Measurements from ENCODE around the gene JADE2.
"Not testable (repeated sequence)": the region's sequence is repeated elsewhere in the genome, so short reads cannot be mapped to it uniquely, and the experiment has no call there.

JADE2 gene

GRCh38 chr5:134554319-134555222 lies 29.1 kb downstream of the JADE2 start:
- Histone ChIP-seq H3K4me2 (ENCODE audit: low read length) (peak overlapping the region; percentile 44), H3K27ac (ENCODE audit: low read depth, low read length) (peak overlapping the region; percentile 37), H3K79me2 (ENCODE audit: control insufficient read depth, low read length) (peaks cover 5% of the 10 kb centered on the region; the same call in 1 of the 2 replicates)

GRCh38 chr5:134555223-134555889 lies 29.9 kb downstream of the JADE2 start:
- Histone ChIP-seq H3K4me3 (ENCODE audit: low read length) (peak overlapping the region; percentile 5; the same call in 1 of the 2 replicates), H3F3A (ENCODE audit: control insufficient read depth, insufficient read depth) (no peaks in the 10 kb centered on the region), H3K27ac (ENCODE audit: low read depth, low read length) (peak overlapping the region; percentile 37), H3K4me2 (ENCODE audit: low read length) (peak overlapping the region; percentile 44), H3K9me3 (ENCODE audit: control insufficient read depth, insufficient read depth, low read length) (no peaks in the 10 kb centered on the region), H3K27me3 (ENCODE audit: control insufficient read depth, low read length) (no peaks in the 10 kb centered on the region), H3K36me3 (ENCODE audit: control insufficient read depth, low read length) (peaks cover 57% of the 10 kb centered on the region), H3K4me1 (ENCODE audit: control insufficient read depth, low read length) (peaks cover 49% of the 10 kb centered on the region), H3K9me2 (replicated peaks; ENCODE audit: control insufficient read depth, low read length) (no peaks in the 10 kb centered on the region), H4K20me1 (ENCODE audit: control insufficient read depth, insufficient read depth, low read depth, low read length) (no peaks in the 10 kb centered on the region), H3K79me2 (ENCODE audit: control insufficient read depth, low read length) (no peaks in the 10 kb centered on the region; the same call in 1 of the 2 replicates)
- TF ChIP-seq EZH2phosphoT487 (IDR thresholded peaks at IDR 0.05; ENCODE audit: borderline replicate concordance, low read length) (no peak), CTCF (IDR thresholded peaks at IDR 0.05; ENCODE audit: low read depth, low read length, poor library complexity, severe bottlenecking) (no peak)

More at GRCh38 chr5:134554319-134555222, 29.1 kb downstream of the JADE2 start:
- H3K4me3 ChIP-seq (ENCODE audit: low read length) = peak overlapping the region; percentile 5; the same call in 1 of the 2 replicates
- no peak for TF ChIP-seq CTCF (IDR thresholded peaks at IDR 0.05; ENCODE audit: low read depth, low read length, poor library complexity, severe bottlenecking)
- no peak for TF ChIP-seq EZH2phosphoT487 (IDR thresholded peaks at IDR 0.05; ENCODE audit: borderline replicate concordance, low read length)
- H3K9me2 ChIP-seq (replicated peaks; ENCODE audit: control insufficient read depth, low read length) = no peaks in the 10 kb centered on the region
- no peaks in the 10 kb centered on the region for H3K27me3 ChIP-seq (ENCODE audit: control insufficient read depth, low read length)
- peaks cover 57% of the 10 kb centered on the region for H3K36me3 ChIP-seq (ENCODE audit: control insufficient read depth, low read length)
- H3F3A ChIP-seq (ENCODE audit: control insufficient read depth, insufficient read depth) = no peaks in the 10 kb centered on the region
- no peaks in the 10 kb centered on the region for H3K9me3 ChIP-seq (ENCODE audit: control insufficient read depth, insufficient read depth, low read length)
- no peaks in the 10 kb centered on the region for H4K20me1 ChIP-seq (ENCODE audit: control insufficient read depth, insufficient read depth, low read depth, low read length)
- peaks cover 57% of the 10 kb centered on the region for H3K4me1 ChIP-seq (ENCODE audit: control insufficient read depth, low read length)

GRCh38 chr5:134555890-134556311 lies 30.4 kb downstream of the JADE2 start:
- Histone ChIP-seq H3K79me2 (ENCODE audit: control insufficient read depth, low read length) (no peaks in the 10 kb centered on the region; the same call in 1 of the 2 replicates), H3K4me2 (ENCODE audit: low read length) (peak overlapping the region; percentile 44), H4K20me1 (ENCODE audit: control insufficient read depth, insufficient read depth, low read depth, low read length) (no peaks in the 10 kb centered on the region), H3K4me3 (ENCODE audit: low read length) (no peak overlapping the region), H3K27ac (ENCODE audit: low read depth, low read length) (peak overlapping the region; percentile 37), H3F3A (ENCODE audit: control insufficient read depth, insufficient read depth) (no peaks in the 10 kb centered on the region), H3K36me3 (ENCODE audit: control insufficient read depth, low read length) (peaks cover 63% of the 10 kb centered on the region), H3K9me2 (replicated peaks; ENCODE audit: control insufficient read depth, low read length) (no peaks in the 10 kb centered on the region), H3K9me3 (ENCODE audit: control insufficient read depth, insufficient read depth, low read length) (no peaks in the 10 kb centered on the region), H3K27me3 (ENCODE audit: control insufficient read depth, low read length) (no peaks in the 10 kb centered on the region), H3K4me1 (ENCODE audit: control insufficient read depth, low read length) (peaks cover 43% of the 10 kb centered on the region)
- TF ChIP-seq CTCF (IDR thresholded peaks at IDR 0.05; ENCODE audit: low read depth, low read length, poor library complexity, severe bottlenecking) (no peak), EZH2phosphoT487 (IDR thresholded peaks at IDR 0.05; ENCODE audit: borderline replicate concordance, low read length) (no peak)

GRCh38 chr5:134556588-134556987 lies 31.1 kb downstream of the JADE2 start:
- Histone ChIP-seq H3K4me1 (ENCODE audit: control insufficient read depth, low read length) (peaks cover 38% of the 10 kb centered on the region), H3K36me3 (ENCODE audit: control insufficient read depth, low read length) (peaks cover 68% of the 10 kb centered on the region)
- not testable (repeated sequence) for H4K20me1 ChIP-seq (ENCODE audit: control insufficient read depth, insufficient read depth, low read depth, low read length); H3K79me2 ChIP-seq (ENCODE audit: control insufficient read depth, low read length); H3K9me3 ChIP-seq (ENCODE audit: control insufficient read depth, insufficient read depth, low read length); H3K4me3 ChIP-seq (ENCODE audit: low read length); H3K27me3 ChIP-seq (ENCODE audit: control insufficient read depth, low read length); H3F3A ChIP-seq (ENCODE audit: control insufficient read depth, insufficient read depth); H3K9me2 ChIP-seq (replicated peaks; ENCODE audit: control insufficient read depth, low read length); H3K27ac ChIP-seq (ENCODE audit: low read depth, low read length); H3K4me2 ChIP-seq (ENCODE audit: low read length)

All from DOHH2 (cell line).